ENCODE data around the gene PIP5K1C.

PIP5K1C gene

GRCh38 chr19:3653081-3653795 lies 47.0 kb downstream of the PIP5K1C start:
- DNase-seq (no peak), ATAC-seq (ENCODE audit: insufficient read depth, low read depth) (no peak)
- Histone ChIP-seq H3K27ac (ENCODE audit: low read length) (no peak overlapping the region), H3K27me3 (ENCODE audit: insufficient read depth, low read length, poor library complexity) (no peaks in the 10 kb centered on the region), H3K4me1 (ENCODE audit: insufficient read depth, low read length) (no peaks in the 10 kb centered on the region), H2AFZ (ENCODE audit: low read depth, low read length) (no peak overlapping the region), H3K4me2 (ENCODE audit: insufficient read depth, low read length) (no peak overlapping the region), H3K4me3 (ENCODE audit: low read depth in 1 of 2, low read length in 2 of 2) (no peak overlapping the region), H3K9me3 (ENCODE audit: insufficient read depth, low read length, severe bottlenecking) (no peaks in the 10 kb centered on the region), H4K20me1 (ENCODE audit: insufficient read depth, low read length) (no peaks in the 10 kb centered on the region; the same call in none of the 2 replicates), H3K9ac (ENCODE audit: low read depth, low read length) (no peak overlapping the region), H3K36me3 (ENCODE audit: insufficient read depth, low read length) (peaks cover 65% of the 10 kb centered on the region), H3K79me2 (ENCODE audit: insufficient read depth, low read length) (no peaks in the 10 kb centered on the region)
- TF ChIP-seq CTCF (IDR thresholded peaks at IDR 0.05; ENCODE audit: borderline replicate concordance, extremely low read depth, low read length, poor library complexity, severe bottlenecking): no peak
- no peak for TF ChIP-seq EZH2 (IDR thresholded peaks at IDR 0.05; ENCODE audit: borderline replicate concordance, low read depth, low read length, severe bottlenecking)

- H2AFZ ChIP-seq (ENCODE audit: low read depth, low read length): no peak overlapping the region
- H4K20me1 ChIP-seq (ENCODE audit: insufficient read depth, low read length): no peaks in the 10 kb centered on the region; the same call in none of the 2 replicates
- TF ChIP-seq CTCF (IDR thresholded peaks at IDR 0.05; ENCODE audit: borderline replicate concordance, extremely low read depth, low read length, poor library complexity, severe bottlenecking) (no peak), EZH2 (IDR thresholded peaks at IDR 0.05; ENCODE audit: borderline replicate concordance, low read depth, low read length, severe bottlenecking) (no peak)
- H3K27ac ChIP-seq (ENCODE audit: low read length): no peak overlapping the region
- H3K4me1 ChIP-seq (ENCODE audit: insufficient read depth, low read length): no peaks in the 10 kb centered on the region
- no peaks in the 10 kb centered on the region for H3K27me3 ChIP-seq (ENCODE audit: insufficient read depth, low read length, poor library complexity)
- H3K9me3 ChIP-seq (ENCODE audit: insufficient read depth, low read length, severe bottlenecking): no peaks in the 10 kb centered on the region
- no peak overlapping the region for H3K4me3 ChIP-seq (ENCODE audit: low read depth in 1 of 2, low read length in 2 of 2)
- DNase-seq: no peak
- no peak for ATAC-seq (ENCODE audit: insufficient read depth, low read depth)
- H3K4me2 ChIP-seq (ENCODE audit: insufficient read depth, low read length): no peak overlapping the region
- no peaks in the 10 kb centered on the region for H3K79me2 ChIP-seq (ENCODE audit: insufficient read depth, low read length)
- H3K36me3 ChIP-seq (ENCODE audit: insufficient read depth, low read length): peaks cover 58% of the 10 kb centered on the region
- no peak overlapping the region for H3K9ac ChIP-seq (ENCODE audit: low read depth, low read length)
Observed at GRCh38 chr19:3652422-3652821, 47.8 kb downstream of the PIP5K1C start.

- H3K9me3 ChIP-seq (ENCODE audit: insufficient read depth, low read length, severe bottlenecking): no peaks in the 10 kb centered on the region
- no peaks in the 10 kb centered on the region; the same call in none of the 2 replicates for H4K20me1 ChIP-seq (ENCODE audit: insufficient read depth, low read length)
- no peak overlapping the region for H2AFZ ChIP-seq (ENCODE audit: low read depth, low read length)
- H3K4me2 ChIP-seq (ENCODE audit: insufficient read depth, low read length): no peak overlapping the region
- H3K9ac ChIP-seq (ENCODE audit: low read depth, low read length): no peak overlapping the region
- DNase-seq: no peak
- peaks cover 55% of the 10 kb centered on the region for H3K36me3 ChIP-seq (ENCODE audit: insufficient read depth, low read length)
- H3K4me3 ChIP-seq (ENCODE audit: low read depth in 1 of 2, low read length in 2 of 2): no peak overlapping the region
- TF ChIP-seq CTCF (IDR thresholded peaks at IDR 0.05; ENCODE audit: borderline replicate concordance, extremely low read depth, low read length, poor library complexity, severe bottlenecking) (no peak), EZH2 (IDR thresholded peaks at IDR 0.05; ENCODE audit: borderline replicate concordance, low read depth, low read length, severe bottlenecking) (no peak)
- H3K27ac ChIP-seq (ENCODE audit: low read length): no peak overlapping the region
- H3K27me3 ChIP-seq (ENCODE audit: insufficient read depth, low read length, poor library complexity): no peaks in the 10 kb centered on the region
- ATAC-seq (ENCODE audit: insufficient read depth, low read depth): no peak
- no peaks in the 10 kb centered on the region for H3K79me2 ChIP-seq (ENCODE audit: insufficient read depth, low read length)
- H3K4me1 ChIP-seq (ENCODE audit: insufficient read depth, low read length): no peaks in the 10 kb centered on the region
Observed at GRCh38 chr19:3651684-3652083, 48.6 kb downstream of the PIP5K1C start.
